Measurements from ENCODE around the gene EMC8. TPM values are rescaled to one million over a fixed set of nuclear protein-coding genes. Genes with fewer than 3 reads are reported as not detected.

The EMC8 gene
- total RNA-seq, 4 donors from 2014 or later: 27.9 to 40.0 (median 31.8) TPM

GRCh38 chr16:85733155-85733838, 66.0 kb downstream of the EMC8 start:
- peaks cover 0 to 4% (median 0%) of the 10 kb centered on the region in 4 donors for H3K4me1 ChIP-seq

GRCh38 chr16:85731179-85731578, 68.2 kb downstream of the EMC8 start:
- in situ Hi-C loops (cut with MboI; ENCODE audit: low pct_ligation_motif_present in 1 of 4, low pct_unique_long_range_greater_than_20kb in 1 of 4, low sequenced_read_pairs in 3 of 4): no loop called here
- H3K9me3 ChIP-seq: no peaks in the 10 kb centered on the region
- peaks cover 0 to 4% (median 0%) of the 10 kb centered on the region in 4 donors for H3K4me1 ChIP-seq
- no peak for DNase-seq
- H3K36me3 ChIP-seq: no peaks in the 10 kb centered on the region
- H3K27me3 ChIP-seq: no peaks in the 10 kb centered on the region
- no peak overlapping the region for H3K27ac ChIP-seq
- intact Hi-C loops (cut with DNase I; ENCODE audit: low total_unique reads): no loop called here
- 75 to 88% methylated on average over 2 to 5 of the region's 5 CpGs for WGBS, 2 donors (ENCODE audit: low coverage in 1 of 2)
- TF ChIP-seq EP300 (IDR thresholded peaks at IDR 0.05; ENCODE audit: low read depth) (no peak), POLR2A (IDR thresholded peaks at IDR 0.05) (no peak), CTCF (IDR thresholded peaks at IDR 0.05) (no peak), POLR2AphosphoS5 (IDR thresholded peaks at IDR 0.05) (no peak)
- H3K4me3 ChIP-seq: no peak overlapping the region

More at GRCh38 chr16:85733155-85733838, 66.0 kb downstream of the EMC8 start:
- DNase-seq: no peak
- intact Hi-C loops (cut with DNase I; ENCODE audit: low total_unique reads): no loop called here
- TF ChIP-seq POLR2A (IDR thresholded peaks at IDR 0.05) (no peak), CTCF (IDR thresholded peaks at IDR 0.05) (no peak), POLR2AphosphoS5 (IDR thresholded peaks at IDR 0.05) (no peak), EP300 (IDR thresholded peaks at IDR 0.05; ENCODE audit: low read depth) (no peak)
- H3K27me3 ChIP-seq: no peaks in the 10 kb centered on the region
- H3K4me3 ChIP-seq: no peak overlapping the region
- WGBS, 2 donors (ENCODE audit: low coverage in 1 of 2): 55 to 71% methylated on average over 4 to 13 of the region's 13 CpGs
- no peaks in the 10 kb centered on the region for H3K9me3 ChIP-seq
- no peak overlapping the region for H3K27ac ChIP-seq
- no peaks in the 10 kb centered on the region for H3K36me3 ChIP-seq
- in situ Hi-C loops (cut with MboI; ENCODE audit: low pct_ligation_motif_present in 1 of 4, low pct_unique_long_range_greater_than_20kb in 1 of 4, low sequenced_read_pairs in 3 of 4): no loop called here

- no peaks in the 10 kb centered on the region for H3K4me1 ChIP-seq
- no peak overlapping the region for H3K27ac ChIP-seq
- no peak for DNase-seq
- no peaks in the 10 kb centered on the region for H3K9me3 ChIP-seq
- WGBS, 2 donors (ENCODE audit: low coverage in 1 of 2): 96% methylated on average over 4 of the region's 5 CpGs; no CpG with 5 or more reads in 1 of the 2 donors
- no peaks in the 10 kb centered on the region for H3K36me3 ChIP-seq
- H3K27me3 ChIP-seq: no peaks in the 10 kb centered on the region
- TF ChIP-seq CTCF (IDR thresholded peaks at IDR 0.05) (no peak), POLR2A (IDR thresholded peaks at IDR 0.05) (no peak), POLR2AphosphoS5 (IDR thresholded peaks at IDR 0.05) (no peak), EP300 (IDR thresholded peaks at IDR 0.05; ENCODE audit: low read depth) (no peak)
- H3K4me3 ChIP-seq: no peak overlapping the region
- intact Hi-C loops (cut with DNase I; ENCODE audit: low total_unique reads): no loop called here
- in situ Hi-C loops (cut with MboI; ENCODE audit: low pct_ligation_motif_present in 1 of 4, low pct_unique_long_range_greater_than_20kb in 1 of 4, low sequenced_read_pairs in 3 of 4): no loop called here
Measured at GRCh38 chr16:85730186-85730465, 69.2 kb downstream of the EMC8 start.

GRCh38 chr16:85729452-85730185, 69.7 kb downstream of the EMC8 start:
- in situ Hi-C loops (cut with MboI; ENCODE audit: low pct_ligation_motif_present in 1 of 4, low pct_unique_long_range_greater_than_20kb in 1 of 4, low sequenced_read_pairs in 3 of 4): no loop called here
- 33 to 81% methylated on average over 1 to 16 of the region's 16 CpGs for WGBS, 2 donors (ENCODE audit: low coverage in 1 of 2)
- TF ChIP-seq POLR2AphosphoS5 (IDR thresholded peaks at IDR 0.05) (no peak), POLR2A (IDR thresholded peaks at IDR 0.05) (no peak), EP300 (IDR thresholded peaks at IDR 0.05; ENCODE audit: low read depth) (no peak)
- Histone ChIP-seq H3K4me1 (no peaks in the 10 kb centered on the region), H3K36me3 (no peaks in the 10 kb centered on the region), H3K27ac (no peak overlapping the region), H3K9me3 (no peaks in the 10 kb centered on the region), H3K4me3 (no peak overlapping the region), H3K27me3 (no peaks in the 10 kb centered on the region)
- intact Hi-C loops (cut with DNase I; ENCODE audit: low total_unique reads): no loop called here
- no peak for DNase-seq
